HG03135 (cell line): ENCODE measurements around the gene RANBP10.
A peak's percentile ranks its signal among the peaks of the same experiment; 100 is the strongest.
"Not testable (repeated sequence)": the region's sequence is repeated elsewhere in the genome, so short reads cannot be mapped to it uniquely, and the experiment has no call there.

Source experiments
- ATAC-seq: cut with Tn5 transposase; IDR thresholded peaks from one replicate; pipeline ENCODE4 v1.9.1; 2021; ENCODE audit warnings: mild to moderate bottlenecking, moderate library complexity; ENCODE audit not compliant: unreplicated experiment

RANBP10 gene

GRCh38 chr16:67719048-67719777, 87.1 kb downstream of the RANBP10 start, which contains the start of gene GFOD2:
GFOD2 (minus strand) TSS chr16:67719316; CDS start chr16:67685715, 33,601 bp downstream.
- ATAC-seq: peak; percentile 79

GRCh38 chr16:67718668-67719047, 87.7 kb downstream of the RANBP10 start:
- peak; percentile 13 for ATAC-seq

- no peak for ATAC-seq
Observed at GRCh38 chr16:67716097-67716496, 90.3 kb downstream of the RANBP10 start.

- ATAC-seq: no peak
Observed at GRCh38 chr16:67714522-67714921, 91.8 kb downstream of the RANBP10 start.

- ATAC-seq: no peak
Observed at GRCh38 chr16:67713647-67714273, 92.6 kb downstream of the RANBP10 start.

GRCh38 chr16:67710607-67711006, 95.8 kb downstream of the RANBP10 start:
- ATAC-seq: no peak

- no peak for ATAC-seq
Observed at GRCh38 chr16:67709050-67709449, 97.3 kb downstream of the RANBP10 start.

GRCh38 chr16:67708368-67708771, 98.0 kb downstream of the RANBP10 start:
- no peak for ATAC-seq

- no peak for ATAC-seq
Observed at GRCh38 chr16:67707790-67708189, 98.6 kb downstream of the RANBP10 start.

- no peak for ATAC-seq
Observed at GRCh38 chr16:67707210-67707609, 99.2 kb downstream of the RANBP10 start.

GRCh38 chr16:67704110-67704509, 102.2 kb downstream of the RANBP10 start:
- ATAC-seq: no peak

GRCh38 chr16:67703626-67704025, 102.7 kb downstream of the RANBP10 start:
- ATAC-seq: no peak

- no peak for ATAC-seq
Observed at GRCh38 chr16:67702130-67702529, 104.2 kb downstream of the RANBP10 start.

GRCh38 chr16:67701420-67701819, 104.9 kb downstream of the RANBP10 start:
- ATAC-seq: no peak

- ATAC-seq: no peak
Observed at GRCh38 chr16:67699265-67699664, 107.1 kb downstream of the RANBP10 start.

- ATAC-seq: no peak
Observed at GRCh38 chr16:67697422-67698185, 108.8 kb downstream of the RANBP10 start.

- no peak for ATAC-seq
Observed at GRCh38 chr16:67694611-67695010, 111.7 kb downstream of the RANBP10 start.

GRCh38 chr16:67693517-67694285, 112.7 kb downstream of the RANBP10 start:
- ATAC-seq: not testable (repeated sequence)

- no peak for ATAC-seq
Observed at GRCh38 chr16:67685388-67686112, 120.8 kb downstream of the RANBP10 start.

GRCh38 chr16:67683767-67684166, 122.6 kb downstream of the RANBP10 start:
- ATAC-seq: no peak
